Ecto neural progenitor cell (in vitro differentiated cells): ENCODE data around the gene EPHB6.

Experiments used
- DNase-seq: peaks from one replicate; pipeline ENCODE4 v3.0.0-alpha.2; 2018; ENCODE audit warnings: low spot score

EPHB6 gene

DNA sequence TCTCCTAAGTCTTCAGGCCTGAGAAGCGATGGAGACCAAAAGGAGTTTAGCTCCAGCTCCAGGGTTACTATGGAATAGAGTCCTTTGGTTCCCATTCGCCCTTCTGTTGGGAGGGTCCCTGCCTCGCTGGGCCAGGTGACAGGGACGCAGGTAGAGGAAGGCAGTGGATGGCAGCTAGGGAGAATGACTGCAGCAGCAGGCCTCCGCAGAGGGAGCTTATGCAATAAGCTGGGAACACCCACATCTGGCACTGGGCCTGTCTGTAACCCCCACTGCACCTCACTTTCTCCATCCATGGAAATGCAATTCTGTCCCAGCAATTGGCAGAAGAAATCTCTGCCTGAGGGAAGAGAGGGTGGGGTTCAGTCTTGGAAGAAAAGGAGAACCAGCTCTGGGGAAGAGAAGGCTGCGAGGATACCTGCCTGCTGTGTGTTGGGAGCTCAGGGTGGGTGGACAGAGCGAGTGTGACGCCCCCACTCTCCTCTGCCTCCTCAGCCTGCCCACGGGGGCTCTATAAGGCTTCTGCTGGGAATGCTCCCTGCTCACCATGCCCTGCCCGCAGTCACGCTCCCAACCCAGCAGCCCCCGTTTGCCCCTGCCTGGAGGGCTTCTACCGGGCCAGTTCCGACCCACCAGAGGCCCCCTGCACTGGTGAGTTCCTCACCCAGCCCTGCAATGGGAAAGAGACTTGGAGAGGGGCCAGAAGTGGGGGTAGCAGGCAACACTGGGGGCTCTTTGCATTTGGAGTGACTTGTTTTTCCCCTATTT is 10.3 kb downstream of the EPHB6 start:
- no peak for DNase-seq

DNA sequence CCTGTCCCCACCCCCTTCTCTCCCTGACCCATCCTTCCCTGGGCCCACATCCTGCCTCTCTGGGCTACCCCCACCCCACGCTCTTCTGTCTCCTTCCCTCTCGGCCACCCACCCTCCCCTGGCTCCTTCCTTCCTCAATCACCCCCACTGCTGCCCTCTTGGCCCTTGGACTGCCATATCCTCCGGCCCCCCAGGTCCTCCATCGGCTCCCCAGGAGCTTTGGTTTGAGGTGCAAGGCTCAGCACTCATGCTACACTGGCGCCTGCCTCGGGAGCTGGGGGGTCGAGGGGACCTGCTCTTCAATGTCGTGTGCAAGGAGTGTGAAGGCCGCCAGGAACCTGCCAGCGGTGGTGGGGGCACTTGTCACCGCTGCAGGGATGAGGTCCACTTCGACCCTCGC is 10.9 kb downstream of the EPHB6 start:
- no peak for DNase-seq

DNA sequence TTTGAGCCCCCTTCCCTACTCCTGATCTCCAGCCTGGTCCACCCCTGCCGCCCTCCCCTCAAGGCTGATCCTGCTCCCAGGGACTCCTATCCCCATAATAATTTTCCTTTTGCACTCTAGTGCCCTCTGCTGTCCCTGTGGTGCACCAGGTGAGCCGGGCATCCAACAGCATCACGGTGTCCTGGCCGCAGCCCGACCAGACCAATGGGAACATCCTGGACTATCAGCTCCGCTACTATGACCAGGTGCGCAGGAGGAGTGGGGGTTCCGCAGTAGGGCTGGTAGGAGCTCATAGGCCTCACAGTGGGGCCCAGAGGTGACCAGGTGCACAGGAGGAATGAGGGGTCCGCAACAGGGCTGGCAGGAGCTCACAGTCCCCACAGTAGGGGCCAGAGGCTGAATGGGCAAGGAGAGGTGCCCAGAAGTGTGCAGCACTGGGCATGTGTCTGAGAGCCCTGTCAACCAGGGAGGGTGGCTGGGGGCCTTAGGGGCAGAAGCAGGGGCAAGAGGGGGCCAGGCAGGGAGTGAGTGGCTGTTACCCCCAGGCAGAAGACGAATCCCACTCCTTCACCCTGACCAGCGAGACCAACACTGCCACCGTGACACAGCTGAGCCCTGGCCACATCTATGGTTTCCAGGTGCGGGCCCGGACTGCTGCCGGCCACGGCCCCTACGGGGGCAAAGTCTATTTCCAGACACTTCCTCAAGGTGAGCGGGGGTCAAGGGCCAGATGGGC is 11.7 kb downstream of the EPHB6 start:
- peak; percentile 37 for DNase-seq

DNA sequence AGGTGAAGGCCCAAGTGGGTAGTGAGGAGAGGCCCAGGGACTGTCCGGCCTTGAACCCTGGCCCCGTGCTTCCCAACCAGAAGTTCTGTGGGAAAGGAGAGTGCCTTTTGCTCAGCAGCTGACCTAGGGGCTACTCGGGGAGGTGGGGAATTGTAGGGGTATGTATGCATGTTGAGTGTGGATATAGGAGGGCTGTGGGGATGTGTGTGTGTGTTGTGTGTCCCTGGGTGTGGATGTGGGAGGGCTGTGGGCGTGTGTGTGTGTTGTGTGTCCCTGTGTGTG is 12.2 kb downstream of the EPHB6 start:
- DNase-seq, result no peak

DNA sequence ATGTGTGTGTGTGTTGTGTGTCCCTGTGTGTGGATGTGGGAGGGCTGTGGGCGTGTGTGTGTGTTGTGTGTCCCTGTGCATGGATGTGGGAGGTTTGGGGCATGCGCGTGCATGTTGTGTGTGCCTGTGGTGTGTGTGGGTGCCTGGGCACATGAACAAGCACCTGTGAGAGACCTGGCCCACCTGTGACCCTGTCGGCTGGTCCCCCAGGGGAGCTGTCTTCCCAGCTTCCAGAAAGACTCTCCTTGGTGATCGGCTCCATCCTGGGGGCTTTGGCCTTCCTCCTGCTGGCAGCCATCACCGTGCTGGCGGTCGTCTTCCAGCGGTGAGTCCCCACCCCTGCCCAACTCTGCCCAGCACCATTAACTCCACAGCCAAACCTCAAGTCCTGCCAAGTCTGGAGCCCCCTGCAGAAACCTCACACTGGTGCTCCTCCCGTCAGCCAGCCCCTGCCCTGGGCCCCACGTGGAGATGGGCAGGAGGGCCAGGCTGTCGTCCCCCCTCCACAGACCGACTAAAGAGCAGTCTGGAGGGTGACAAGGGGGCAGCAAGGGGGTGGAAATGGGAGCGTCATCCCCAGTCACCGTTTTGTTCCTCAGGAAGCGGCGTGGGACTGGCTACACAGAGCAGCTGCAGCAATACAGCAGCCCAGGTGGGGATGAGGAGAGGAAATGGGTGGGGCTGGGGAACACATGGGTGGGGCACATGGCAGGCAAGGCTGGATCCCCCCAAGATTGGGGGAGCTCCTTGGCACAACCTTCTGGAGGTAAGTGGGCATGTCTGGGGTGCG is 12.7 kb downstream of the EPHB6 start:
- DNase-seq, result peak; percentile 41

DNA sequence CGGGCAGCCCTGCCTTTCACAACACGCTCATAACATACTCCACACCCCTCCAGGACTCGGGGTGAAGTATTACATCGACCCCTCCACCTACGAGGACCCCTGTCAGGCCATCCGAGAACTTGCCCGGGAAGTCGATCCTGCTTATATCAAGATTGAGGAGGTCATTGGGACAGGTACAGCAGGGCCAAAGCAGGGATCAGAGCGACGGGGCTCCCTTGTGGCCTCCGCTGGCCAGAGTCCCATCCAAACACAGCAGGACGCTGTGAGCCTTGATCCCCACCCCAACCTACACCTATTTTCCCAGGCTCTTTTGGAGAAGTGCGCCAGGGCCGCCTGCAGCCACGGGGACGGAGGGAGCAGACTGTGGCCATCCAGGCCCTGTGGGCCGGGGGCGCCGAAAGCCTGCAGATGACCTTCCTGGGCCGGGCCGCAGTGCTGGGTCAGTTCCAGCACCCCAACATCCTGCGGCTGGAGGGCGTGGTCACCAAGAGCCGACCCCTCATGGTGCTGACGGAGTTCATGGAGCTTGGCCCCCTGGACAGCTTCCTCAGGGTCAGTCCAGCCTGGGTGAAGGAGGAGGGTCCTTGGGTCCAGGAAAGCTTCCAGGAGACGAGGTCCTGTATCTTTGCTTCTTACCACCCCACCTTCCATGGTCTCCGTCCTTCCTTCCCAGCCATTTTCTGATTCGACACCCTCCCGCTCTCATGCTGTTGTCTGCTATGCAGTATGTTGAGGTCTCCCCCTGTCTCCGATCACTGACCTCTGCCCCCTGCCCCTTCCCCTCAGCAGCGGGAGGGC is 13.5 kb downstream of the EPHB6 start:
- peak; percentile 38 for DNase-seq

DNA sequence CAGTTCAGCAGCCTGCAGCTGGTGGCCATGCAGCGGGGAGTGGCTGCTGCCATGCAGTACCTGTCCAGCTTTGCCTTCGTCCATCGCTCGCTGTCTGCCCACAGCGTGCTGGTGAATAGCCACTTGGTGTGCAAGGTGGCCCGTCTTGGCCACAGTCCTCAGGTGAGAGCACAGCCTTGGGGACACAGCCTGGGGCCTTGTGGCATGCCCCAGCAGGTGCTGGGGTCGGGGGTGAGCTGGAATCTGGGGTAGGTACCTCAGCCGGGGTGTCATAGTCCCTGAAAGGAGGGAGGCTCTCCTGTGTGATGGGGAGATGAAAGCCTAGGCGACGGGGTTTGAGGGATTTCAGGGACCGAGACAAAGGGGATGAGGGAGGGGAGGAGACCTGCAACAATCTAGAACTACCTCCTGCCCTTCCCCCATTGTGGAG is 14.1 kb downstream of the EPHB6 start:
- DNase-seq, result peak; percentile 32

DNA sequence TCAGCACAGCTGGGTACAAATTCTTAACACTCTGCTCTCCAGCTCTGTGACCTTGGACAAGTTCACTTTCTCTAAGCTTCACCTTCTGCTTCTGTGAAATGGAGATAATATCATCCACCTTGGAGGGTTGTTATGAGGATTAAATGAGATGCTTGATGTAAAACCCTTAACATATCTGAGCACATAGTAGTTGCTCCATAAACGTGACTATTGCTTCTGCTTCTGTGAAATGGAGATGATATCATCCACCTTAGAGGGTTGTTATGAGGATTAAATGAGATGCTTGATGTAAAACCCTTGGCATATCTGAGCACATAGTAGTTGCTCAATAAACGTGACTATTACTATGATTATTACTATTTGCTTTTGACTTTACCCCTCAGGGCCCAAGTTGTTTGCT is 14.6 kb downstream of the EPHB6 start:
- no peak for DNase-seq

DNA sequence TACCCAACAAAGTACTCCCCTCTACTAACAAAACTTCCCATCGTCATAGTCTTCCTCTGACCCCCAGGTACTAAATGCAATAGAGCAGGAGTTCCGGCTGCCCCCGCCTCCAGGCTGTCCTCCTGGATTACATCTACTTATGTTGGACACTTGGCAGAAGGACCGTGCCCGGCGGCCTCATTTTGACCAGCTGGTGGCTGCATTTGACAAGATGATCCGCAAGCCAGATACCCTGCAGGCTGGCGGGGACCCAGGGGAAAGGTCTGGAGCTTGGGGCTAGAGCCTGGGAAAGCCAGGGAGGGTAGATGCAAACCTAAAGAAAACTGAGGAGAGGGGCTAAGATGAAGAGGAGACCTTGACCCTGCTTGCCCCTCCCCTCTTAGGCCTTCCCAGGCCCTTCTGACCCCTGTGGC is 15.3 kb downstream of the EPHB6 start:
- DNase-seq, result peak; percentile 30

DNA sequence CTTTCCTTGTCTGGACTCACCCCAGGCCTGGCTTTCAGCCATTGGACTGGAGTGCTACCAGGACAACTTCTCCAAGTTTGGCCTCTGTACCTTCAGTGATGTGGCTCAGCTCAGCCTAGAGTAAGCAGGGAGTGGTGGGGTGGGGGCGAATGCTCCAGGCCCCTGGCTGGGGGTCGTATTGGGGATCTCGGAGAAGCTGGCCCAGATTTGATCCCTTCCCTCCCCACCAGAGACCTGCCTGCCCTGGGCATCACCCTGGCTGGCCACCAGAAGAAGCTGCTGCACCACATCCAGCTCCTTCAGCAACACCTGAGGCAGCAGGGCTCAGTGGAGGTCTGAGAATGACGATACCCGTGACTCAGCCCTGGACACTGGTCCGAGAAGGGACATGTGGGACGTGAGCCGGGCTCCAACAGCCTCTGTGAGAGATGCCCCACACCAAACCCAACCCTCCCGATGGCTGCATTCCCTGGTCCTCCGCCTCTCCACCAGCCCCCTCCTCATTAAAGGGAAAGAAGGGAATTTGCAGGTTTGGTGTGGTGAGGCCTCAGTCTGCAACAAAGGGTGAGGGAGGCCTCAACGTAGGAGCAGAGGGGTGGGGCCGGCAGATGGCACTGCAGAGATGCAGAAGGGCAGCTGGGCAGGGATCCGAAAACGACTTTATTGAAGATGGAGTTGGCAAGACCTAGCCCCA is 15.8 kb downstream of the EPHB6 start:
- DNase-seq, result peak; percentile 26

DNA sequence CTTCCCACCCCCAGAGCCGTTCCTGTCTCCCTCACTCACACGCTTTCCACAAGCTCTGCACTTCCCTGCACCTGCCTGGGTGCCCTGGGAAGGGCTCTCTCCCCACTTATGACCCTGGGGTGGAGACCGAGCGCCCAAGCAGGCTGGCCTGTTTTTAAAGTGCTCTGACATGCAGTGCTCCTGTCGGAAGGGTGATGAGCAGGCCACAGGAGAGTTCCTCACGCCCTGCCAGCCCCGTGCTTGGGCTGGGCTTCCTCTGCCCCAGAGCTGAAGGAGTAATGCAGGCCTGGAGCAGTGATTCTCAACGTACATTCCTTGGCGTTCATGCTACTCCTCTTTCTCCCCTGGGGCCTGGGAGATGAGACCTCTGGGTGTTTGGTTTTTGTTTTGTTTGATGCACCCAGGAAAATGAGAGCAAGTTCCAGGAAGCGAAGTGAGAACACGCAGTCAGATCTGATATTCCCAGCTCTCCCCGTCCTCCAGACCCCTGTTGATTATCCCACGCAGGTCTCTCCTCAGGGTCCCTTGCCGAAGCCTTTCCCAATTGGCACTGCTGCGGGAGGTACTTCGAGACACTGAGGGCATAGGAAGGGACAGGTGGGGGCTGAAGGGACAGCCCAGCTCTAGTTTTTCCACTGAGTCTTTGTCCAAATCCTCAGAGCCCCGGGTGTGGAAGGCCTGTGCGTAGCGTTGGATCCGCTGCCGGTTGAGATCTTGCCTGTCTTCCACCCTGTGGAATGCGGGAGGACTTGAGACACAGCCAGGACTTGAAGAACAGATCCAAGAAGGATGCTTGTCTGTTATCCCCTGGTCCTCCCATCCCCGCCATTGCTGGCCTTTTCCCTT is 16.6 kb downstream of the EPHB6 start:
- DNase-seq, result peak; percentile 29

DNA sequence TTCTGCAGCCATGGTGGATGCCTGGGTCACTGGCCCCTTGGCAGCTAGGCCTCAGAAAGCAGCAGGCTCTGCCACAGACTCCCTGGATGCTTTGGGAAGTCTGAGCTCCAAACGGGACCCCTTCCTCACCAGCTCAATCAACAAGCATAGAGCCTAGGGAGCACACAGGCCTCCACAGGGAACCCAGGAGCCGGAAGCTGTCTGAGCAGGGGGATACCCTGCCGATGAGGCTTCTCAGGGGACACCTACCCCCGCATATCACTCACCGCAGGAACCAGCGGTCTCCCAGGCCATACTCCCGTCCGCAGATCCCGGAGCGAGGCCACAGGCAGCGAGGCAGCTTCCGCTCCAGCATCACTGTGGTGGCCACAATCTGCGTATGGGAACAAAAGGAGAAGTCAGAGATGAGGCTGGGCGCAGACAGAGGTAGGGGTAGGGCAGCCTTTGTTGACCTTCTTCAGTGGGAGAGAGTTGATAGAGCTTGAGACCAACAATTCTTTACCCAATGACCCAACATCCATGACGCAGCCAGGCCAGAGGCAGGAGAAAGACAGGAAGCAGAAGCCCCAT is 17.3 kb downstream of the EPHB6 start:
- peak; percentile 29 for DNase-seq

DNA sequence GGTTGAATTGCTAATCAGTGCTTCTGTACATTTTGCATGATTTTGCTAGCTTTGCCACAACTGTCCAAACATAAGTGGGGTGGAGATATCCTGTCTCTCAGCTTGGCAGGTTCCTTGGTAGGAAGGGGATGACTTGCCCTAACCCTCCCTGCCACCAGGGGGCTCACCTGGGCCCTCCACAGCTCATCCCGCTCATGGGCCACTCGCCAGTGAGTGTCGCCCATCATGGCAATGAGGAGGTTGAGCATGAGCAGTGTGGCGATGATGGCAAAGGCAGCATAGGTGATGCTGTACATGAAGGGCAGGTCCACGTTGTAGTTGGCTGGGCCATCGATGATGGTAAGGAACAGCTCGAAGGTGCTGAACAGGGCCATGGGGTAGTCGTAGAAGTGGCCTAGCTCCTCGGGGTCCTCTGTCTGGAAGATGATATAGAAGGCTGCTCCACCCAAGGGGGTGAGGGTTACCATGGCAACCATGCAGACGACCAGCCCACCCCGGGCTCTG is 18.5 kb downstream of the EPHB6 start:
- DNase-seq, result no peak

DNA sequence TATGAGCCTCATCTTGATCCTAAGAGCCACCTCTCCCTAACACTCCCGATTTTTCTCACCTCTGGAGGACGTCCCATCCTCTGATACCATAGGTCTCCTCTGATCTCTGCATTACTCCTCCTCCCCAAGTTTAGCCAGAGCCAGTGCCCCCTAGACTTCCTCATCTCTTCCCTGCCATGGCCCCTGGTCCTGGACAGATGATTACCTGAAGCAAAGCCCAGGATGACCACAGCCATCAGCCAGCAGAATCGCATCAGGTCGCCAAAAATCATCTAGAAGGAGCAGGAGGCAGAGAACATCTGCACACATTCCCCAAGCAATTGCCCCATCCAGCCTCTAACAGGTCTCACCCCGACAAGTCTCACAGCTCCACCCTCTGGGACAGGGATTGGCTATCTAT is 19.0 kb downstream of the EPHB6 start:
- DNase-seq, result no peak

DNA sequence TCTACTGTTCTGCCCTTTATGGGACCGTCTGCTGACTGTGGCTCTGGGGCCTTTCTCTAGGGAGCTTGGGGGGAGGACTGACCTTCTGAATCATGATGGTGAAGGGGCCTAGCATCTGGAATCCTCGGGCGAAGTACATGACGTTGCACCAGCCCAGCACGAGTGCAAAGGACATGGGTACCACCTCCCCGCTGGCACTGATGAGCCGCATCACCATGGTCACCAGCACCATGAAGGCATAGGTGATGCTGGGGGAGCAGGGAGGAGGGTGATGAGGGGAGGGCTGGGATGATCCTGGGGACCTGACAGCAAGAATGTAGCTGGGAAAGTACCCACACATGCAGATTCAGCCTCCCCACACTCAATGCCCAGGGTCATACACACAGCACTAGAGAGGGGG is 19.5 kb downstream of the EPHB6 start:
- DNase-seq, result no peak

DNA sequence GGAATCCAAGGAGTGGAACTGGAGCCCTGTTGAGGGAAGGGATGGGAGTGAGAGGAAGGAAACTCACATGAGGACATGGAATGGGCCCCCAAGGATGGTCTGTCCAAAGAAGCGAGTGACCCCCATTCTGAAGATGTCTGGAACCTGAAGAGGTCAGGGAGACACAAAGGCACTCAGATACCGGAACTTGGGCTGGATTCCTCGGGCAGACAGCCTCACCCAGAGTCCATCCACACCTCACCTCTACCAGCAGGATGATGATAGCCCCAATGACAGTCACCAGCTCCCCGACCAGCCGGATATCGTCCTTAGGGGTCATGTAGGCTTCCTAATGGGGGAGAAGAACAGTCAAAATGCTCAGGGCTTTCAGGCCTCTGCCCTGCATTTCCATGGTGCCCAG is 20.0 kb downstream of the EPHB6 start:
- no peak for DNase-seq

DNA sequence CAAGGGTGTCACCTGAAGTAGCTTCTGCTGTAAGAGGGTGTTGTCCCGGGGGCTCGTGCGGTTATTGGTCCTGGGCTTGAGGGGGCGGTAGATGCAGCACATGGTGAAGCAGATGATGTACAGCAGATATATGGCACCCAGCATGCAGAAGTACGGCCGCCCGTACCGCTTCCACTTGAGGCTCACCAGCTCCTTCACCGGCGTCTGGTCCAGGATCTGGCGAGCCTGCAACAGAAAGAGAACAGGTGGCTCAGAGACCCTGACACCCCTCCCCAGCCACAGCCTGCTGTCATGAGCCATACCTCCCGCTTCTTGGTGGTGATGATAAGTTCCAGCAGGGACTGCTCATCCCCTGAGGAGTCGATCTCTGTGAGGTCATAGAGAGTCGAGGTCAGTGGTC is 20.6 kb downstream of the EPHB6 start:
- DNase-seq, result no peak

DNA sequence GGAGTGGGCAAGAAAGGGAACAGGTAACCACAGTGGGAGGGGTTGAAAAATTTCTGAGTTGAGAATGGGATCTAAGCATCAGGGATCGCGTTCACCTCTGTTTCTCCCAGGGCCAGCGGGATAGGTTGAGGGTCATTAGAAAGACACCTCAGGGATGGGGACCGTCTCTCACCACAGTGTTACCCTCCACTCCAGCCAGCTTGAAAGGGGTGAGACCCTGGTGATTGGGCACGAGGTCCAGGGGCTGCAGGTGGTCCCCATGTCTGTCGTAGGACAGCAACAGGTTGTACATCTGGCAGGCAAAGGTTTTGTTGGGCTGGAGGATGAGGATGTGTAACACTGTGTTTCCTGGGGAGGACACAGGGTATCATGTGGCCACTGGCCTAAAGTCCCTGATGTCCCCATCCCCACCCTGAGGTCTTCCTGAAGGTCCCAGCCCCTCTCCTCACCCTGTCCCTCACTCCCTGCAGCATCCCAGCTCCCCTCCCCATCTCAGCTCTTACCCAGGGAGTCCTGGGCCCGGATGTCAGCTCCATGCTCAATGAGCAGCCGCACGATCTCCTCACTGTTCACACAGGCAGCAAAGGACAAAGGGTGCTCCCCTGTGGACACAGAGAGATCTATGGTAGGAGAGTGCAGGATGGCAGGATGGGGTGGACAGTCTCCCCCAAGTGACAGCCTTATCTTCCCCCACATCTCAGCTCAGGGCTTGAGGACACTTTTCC is 21.5 kb downstream of the EPHB6 start:
- DNase-seq, result no peak
